ENCODE results near the gene PLXNA4. TPM values are rescaled to one million over a fixed set of nuclear protein-coding genes. Genes with fewer than 3 reads are reported as not detected.
"Not testable (repeated sequence)": the region's sequence is repeated elsewhere in the genome, so short reads cannot be mapped to it uniquely, and the experiment has no call there.

The PLXNA4 gene
- total RNA-seq, 1 donor from 2014 or later = 10.6 TPM

- intact Hi-C loops (cut with micrococcal nuclease) = loop anchor here (2.0 kb wide), 1 partner anchor 35 kb away; no protein-coding TSS in a partner anchor
Observed at GRCh38 chr7:132395361-132395760, 180.9 kb downstream of the PLXNA4 start.

DNA sequence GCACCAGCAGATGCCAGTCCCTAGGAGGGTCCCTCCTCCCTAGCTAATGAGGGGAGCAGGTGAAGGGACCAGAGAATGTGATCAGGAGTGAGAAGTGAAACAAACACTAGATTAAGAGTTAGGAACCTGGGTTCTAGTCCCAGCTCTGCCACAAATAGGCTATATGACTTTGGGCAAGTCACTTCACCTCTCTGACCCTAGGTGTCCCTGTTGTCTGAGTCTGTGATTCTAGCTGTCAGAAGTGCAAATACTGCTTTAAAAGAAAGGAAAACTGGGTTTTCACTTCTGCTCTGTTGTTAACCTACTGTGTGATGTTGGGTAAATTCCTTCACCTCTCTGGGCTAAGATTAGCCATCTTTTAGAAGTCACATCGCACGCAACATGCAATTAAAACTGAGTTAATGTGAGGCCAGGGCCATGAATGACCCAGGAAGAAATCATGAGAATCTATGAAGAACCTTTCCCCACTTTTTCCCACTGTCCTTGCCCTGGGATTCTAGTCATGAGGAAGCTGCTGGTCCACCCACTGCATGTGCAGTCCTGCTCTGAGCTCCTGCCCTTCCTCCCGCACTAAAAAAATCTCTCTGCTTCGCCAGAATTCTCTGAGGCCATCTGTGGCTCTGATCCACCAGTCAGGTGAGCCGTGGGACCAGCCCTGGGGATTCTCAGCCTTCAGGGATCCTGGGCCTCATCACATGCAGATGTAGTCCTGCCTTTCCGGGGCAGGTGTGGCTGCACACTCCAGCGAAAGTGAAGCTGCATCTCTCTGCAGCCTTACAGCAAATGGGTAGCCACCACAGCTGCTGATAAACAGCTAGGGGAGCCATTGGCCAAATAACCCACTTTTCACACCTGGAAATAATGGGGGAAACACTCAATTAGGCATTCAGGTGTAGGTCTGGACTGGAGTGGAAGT, 181.7 kb downstream of the PLXNA4 start:
- intact Hi-C loops (cut with micrococcal nuclease) = loop anchor here (1.0 to 2.0 kb wide), 4 partner anchors 36 to 186 kb away; no protein-coding TSS in a partner anchor

- intact Hi-C loops (cut with micrococcal nuclease) = loop anchor here (1.0 to 2.0 kb wide), 4 partner anchors 37 to 186 kb away; no protein-coding TSS in a partner anchor
Observed at GRCh38 chr7:132393789-132394261, 182.4 kb downstream of the PLXNA4 start.

DNA sequence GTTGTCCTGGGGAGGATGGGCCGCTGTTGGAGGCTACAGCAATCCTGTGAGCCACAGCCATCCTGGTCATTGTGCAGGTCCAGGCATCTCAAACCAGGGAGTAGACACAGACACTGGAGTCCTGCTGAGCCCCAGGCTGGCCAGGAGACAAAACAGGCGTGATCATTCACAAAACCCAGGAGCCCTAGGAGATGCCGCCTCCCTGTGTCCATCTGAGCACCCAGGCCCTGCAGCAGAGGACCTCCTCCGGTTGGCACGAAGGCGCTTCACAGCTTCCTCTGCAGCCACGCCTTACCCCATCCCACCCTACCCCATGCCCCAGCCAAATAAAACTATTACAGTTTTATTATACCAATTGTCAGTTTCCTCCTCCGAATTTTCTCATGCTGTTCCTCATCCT, 183.6 kb downstream of the PLXNA4 start:
- intact Hi-C loops (cut with micrococcal nuclease) = no loop called here

GRCh38 chr7:132390705-132391104, 185.6 kb downstream of the PLXNA4 start:
- intact Hi-C loops (cut with micrococcal nuclease) = no loop called here

DNA sequence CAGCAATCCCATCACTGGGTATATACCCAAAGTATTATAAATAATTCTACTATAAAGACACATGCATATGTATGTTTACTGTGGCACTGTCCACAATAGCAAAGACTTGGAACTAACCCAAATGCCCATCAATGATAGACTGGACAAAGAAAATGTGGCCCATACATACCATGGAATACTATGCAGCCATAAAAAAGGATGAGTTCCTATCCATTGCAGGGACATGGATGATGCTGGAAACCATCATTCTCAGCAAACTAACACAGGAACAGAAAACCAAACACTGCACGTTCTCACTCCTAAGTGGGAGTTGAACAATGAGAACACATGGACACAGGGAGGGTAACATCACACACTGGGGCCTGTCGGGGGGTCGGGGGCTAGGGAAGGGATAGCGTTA, 186.2 kb downstream of the PLXNA4 start:
- intact Hi-C loops (cut with micrococcal nuclease) = not testable (repeated sequence)

DNA sequence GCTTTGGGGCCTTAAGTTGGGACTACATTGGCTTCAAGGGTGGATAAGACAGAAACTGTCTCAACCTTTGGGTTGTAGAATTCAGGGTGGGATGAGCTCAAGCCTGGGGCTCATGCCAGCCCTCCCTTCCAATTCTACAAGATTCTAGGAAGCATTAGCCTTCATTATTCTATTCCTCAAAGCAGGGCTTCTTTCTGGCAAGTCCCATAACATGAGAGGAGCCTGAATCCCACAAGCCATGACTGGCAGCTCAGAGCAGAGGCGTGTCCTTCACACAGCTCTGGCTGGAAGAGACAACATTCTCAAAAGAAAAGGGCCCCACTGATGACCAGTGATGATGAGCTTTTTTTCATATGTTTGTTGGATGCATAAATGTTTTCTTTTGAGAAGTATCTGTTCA, 187.6 kb downstream of the PLXNA4 start:
- intact Hi-C loops (cut with micrococcal nuclease) = no loop called here

- intact Hi-C loops (cut with micrococcal nuclease) = no loop called here
Observed at GRCh38 chr7:132387596-132387995, 188.7 kb downstream of the PLXNA4 start.

- intact Hi-C loops (cut with micrococcal nuclease) = no loop called here
Observed at GRCh38 chr7:132386201-132386681, 190.0 kb downstream of the PLXNA4 start.

DNA sequence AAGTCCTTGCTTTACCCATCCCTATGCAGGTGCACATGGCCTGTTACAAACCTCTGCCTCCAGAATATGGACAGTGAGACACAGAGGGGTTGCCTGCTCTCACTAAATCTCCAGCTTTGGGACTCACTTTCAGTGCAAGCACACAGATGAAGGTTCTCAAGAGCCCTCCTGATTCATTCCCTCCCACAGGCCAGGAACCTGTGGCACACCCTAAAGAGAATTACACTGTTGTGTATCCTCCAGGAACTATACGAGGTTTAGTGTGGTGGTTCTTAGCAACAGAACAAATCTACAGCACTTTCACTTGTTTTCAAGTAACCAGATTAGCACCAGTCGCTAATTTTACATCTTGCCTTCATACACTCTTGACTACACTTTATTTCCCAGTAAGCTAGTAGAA, 192.3 kb downstream of the PLXNA4 start:
- intact Hi-C loops (cut with micrococcal nuclease) = no loop called here

- intact Hi-C loops (cut with micrococcal nuclease) = no loop called here
Observed at GRCh38 chr7:132381742-132382472, 194.4 kb downstream of the PLXNA4 start.

GRCh38 chr7:132380059-132380458, 196.2 kb downstream of the PLXNA4 start:
- intact Hi-C loops (cut with micrococcal nuclease) = no loop called here

GRCh38 chr7:132379292-132379691, 197.0 kb downstream of the PLXNA4 start:
- intact Hi-C loops (cut with micrococcal nuclease) = no loop called here

DNA sequence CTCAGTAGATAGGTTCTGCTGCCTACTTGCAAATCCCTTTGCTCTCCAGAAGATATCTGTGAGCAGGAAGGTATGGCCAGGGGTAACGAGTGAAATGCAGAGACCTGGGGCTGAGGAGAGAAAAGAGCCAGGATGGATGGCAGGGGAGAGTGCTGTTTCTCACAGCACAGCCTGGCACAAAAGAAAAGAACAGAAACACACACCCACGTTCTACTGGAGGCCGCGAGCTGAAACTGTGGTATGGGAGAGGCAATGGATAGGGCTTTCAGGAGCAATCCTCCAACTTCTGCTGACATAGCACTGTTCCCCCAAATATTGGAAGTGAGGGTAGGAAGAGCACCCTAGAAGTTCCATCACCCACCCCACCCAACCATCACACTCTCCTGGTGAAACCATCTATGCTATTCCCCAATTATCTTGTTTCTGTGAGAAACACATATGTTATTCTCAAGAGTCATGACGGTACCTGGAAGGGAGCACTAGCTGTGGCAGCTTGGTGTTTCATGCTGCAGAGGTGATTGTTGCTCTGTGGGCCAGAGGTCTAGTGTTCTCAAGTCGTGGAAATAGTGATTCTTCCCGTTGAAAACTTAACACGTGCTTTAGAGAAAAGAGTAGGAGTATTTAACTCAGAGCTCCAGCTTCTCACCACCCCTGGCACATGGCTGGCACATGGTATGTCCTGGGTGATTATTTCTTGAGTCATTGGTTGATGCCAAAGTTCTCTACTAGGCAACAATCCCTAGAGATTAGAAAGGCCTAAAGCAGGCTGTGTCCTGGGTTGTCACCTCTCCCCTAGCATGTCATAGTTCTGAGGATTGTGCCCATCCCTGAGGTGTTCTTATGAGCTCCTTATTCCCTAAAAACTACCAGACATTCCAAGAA, 198.3 kb downstream of the PLXNA4 start:
- intact Hi-C loops (cut with micrococcal nuclease) = no loop called here

DNA sequence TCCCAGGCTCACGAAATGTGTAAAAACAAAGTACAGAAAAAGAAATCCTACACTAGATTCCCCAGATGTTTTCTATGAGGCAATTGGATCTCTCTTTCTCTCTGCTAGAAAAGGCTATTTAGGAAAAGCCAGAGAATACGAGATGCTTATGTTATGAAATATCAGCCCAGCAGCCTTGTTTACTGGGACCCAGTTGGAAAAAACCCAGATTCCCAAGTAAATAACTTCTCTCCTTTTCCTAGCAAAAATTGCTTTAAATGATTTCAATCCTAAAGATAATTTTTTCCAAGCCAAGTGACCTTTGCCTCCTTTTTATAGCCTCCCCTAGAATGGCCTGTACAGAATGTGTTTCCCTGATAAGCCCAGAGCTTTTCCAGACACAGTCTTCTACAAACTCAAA, 199.3 kb downstream of the PLXNA4 start:
- intact Hi-C loops (cut with micrococcal nuclease) = no loop called here

GRCh38 chr7:132376361-132377013, 199.8 kb downstream of the PLXNA4 start:
- intact Hi-C loops (cut with micrococcal nuclease) = no loop called here

- intact Hi-C loops (cut with micrococcal nuclease) = no loop called here
Observed at GRCh38 chr7:132373879-132374278, 202.4 kb downstream of the PLXNA4 start.

GRCh38 chr7:132373041-132373440, 203.2 kb downstream of the PLXNA4 start:
- intact Hi-C loops (cut with micrococcal nuclease) = no loop called here

DNA sequence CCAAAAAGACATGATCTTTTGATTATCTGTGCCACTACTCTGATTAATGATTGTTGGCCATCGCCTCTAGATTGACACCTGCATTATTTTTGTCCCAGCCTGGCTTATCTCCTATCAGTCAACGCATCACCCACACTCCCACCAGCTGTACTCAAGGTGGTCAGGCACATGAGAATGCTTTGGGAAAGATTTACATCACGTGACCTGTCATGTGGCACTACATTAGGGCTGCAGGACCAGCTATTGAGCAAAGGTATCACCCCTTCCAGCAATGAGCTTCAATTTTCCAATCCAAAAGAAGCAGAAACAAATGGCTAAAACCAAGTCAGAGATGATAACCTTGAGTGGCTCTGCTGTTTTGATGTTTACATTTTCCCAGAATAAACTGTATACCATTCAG, 204.3 kb downstream of the PLXNA4 start:
- intact Hi-C loops (cut with micrococcal nuclease) = no loop called here

- intact Hi-C loops (cut with micrococcal nuclease) = no loop called here
Observed at GRCh38 chr7:132368246-132368900, 207.9 kb downstream of the PLXNA4 start.

All from T-helper 2 cell treated with Interferon-gamma antibody and Interleukin-4, amounts not matched to agents 100 ng/mL and 5 ng/mL, for 36 hours (primary cell).